GM23338 (cell line): ENCODE results near the gene COL18A1. TPM values are rescaled to one million over a fixed set of nuclear protein-coding genes. Genes with fewer than 3 reads are reported as not detected.

Source experiments
- ATAC-seq: fragments of 200-7000 bp; cut with Tn5 transposase; 3 replicates; pipeline ENCODE4 v1.9.1; 2020
- DNase-seq: peaks from one replicate; pipeline ENCODE4 v3.0.0-alpha.2; 2015; ENCODE audit warnings: low spot score
- H2AFZ ChIP-seq: fragments of 200-600 bp; sonication (generic); 2 replicates; pipeline ENCODE4 v1.8.0; 2016; ENCODE audit warnings: antibody characterized with exemption, mild to moderate bottlenecking, moderate library complexity
- H3F3A ChIP-seq: fragments of 200-600 bp; sonication (generic); replicated peaks from 2 replicates; pipeline ENCODE4 v1.8.0; 2017; ENCODE audit warnings: antibody characterized with exemption, mixed run types, low read depth
- H3K27ac ChIP-seq: fragments of 200-600 bp; sonication (generic); 2 replicates; pipeline ENCODE4 v1.6.1; 2016; ENCODE audit warnings: low read depth
- H3K27me3 ChIP-seq: fragments of 200-600 bp; sonication (generic); 2 replicates; pipeline ENCODE4 v1.8.0; 2016; ENCODE audit warnings: mild to moderate bottlenecking, mixed run types, moderate library complexity; ENCODE audit not compliant: insufficient read depth
- H3K36me3 ChIP-seq: fragments of 200-600 bp; sonication (generic); 2 replicates; pipeline ENCODE4 v1.8.0; 2016; ENCODE audit warnings: mild to moderate bottlenecking; ENCODE audit not compliant: insufficient read depth
- H3K4me1 ChIP-seq: fragments of 200-600 bp; sonication (generic); 2 replicates; pipeline ENCODE4 v1.8.0; 2016; ENCODE audit warnings: mild to moderate bottlenecking, moderate library complexity; ENCODE audit not compliant: insufficient read depth
- H3K4me2 ChIP-seq: fragments of 200-600 bp; sonication (generic); 2 replicates; pipeline ENCODE4 v1.7.1; 2017; ENCODE audit warnings: mixed run types
- H3K4me3 ChIP-seq: fragments of 200-600 bp; sonication (generic); 2 replicates; pipeline ENCODE4 v1.6.1; 2016; ENCODE audit warnings: mixed run types
- H3K79me2 ChIP-seq: fragments of 200-600 bp; sonication (generic); replicated peaks from 2 replicates; pipeline ENCODE4 v1.8.0; 2017; ENCODE audit warnings: mild to moderate bottlenecking; ENCODE audit not compliant: insufficient read depth
- H3K9me2 ChIP-seq: fragments of 200-600 bp; sonication (generic); 2 replicates; pipeline ENCODE4 v1.8.0; 2017; ENCODE audit not compliant: insufficient read depth
- H4K20me1 ChIP-seq: fragments of 200-600 bp; sonication (generic); replicated peaks from 2 replicates; pipeline ENCODE4 v1.8.0; 2017; ENCODE audit warnings: mild to moderate bottlenecking; ENCODE audit not compliant: insufficient read depth
- H3K27ac Mint-ChIP-seq: 2 replicates; pipeline ENCODE4 v1.8.0; 2020; ENCODE audit warnings: inconsistent platforms, mild to moderate bottlenecking, moderate library complexity, mixed read lengths
- H3K27me3 Mint-ChIP-seq: 3 replicates; pipeline ENCODE4 v1.8.0; 2022; ENCODE audit warnings: low read depth, mild to moderate bottlenecking, moderate library complexity, mixed read lengths, inconsistent platforms; ENCODE audit not compliant: insufficient read depth, poor library complexity
- H3K36me3 Mint-ChIP-seq: 3 replicates; pipeline ENCODE4 v1.8.0; 2021; ENCODE audit warnings: low read depth, mild to moderate bottlenecking, inconsistent platforms, moderate library complexity, mixed read lengths
- H3K4me1 Mint-ChIP-seq: 3 replicates; pipeline ENCODE4 v1.8.0; 2020; ENCODE audit warnings: mild to moderate bottlenecking, inconsistent platforms, mixed read lengths
- H3K4me3 Mint-ChIP-seq: 3 replicates; pipeline ENCODE4 v1.8.0; 2021; ENCODE audit warnings: moderate library complexity, mild to moderate bottlenecking, inconsistent platforms, mixed read lengths
- H3K9me3 Mint-ChIP-seq: 3 replicates; pipeline ENCODE4 v1.8.0; 2020; ENCODE audit warnings: moderate library complexity, mild to moderate bottlenecking, inconsistent platforms, mixed read lengths
- CREB1 ChIP-seq: fragments of 250-450 bp; sonication (Bioruptor Pico); IDR thresholded peaks from 2 replicates; pipeline ENCODE4 v1.5.0; 2020; ENCODE audit warnings: low read depth, mild to moderate bottlenecking, moderate library complexity
- CTCF ChIP-seq, 2 experiments: fragments of 200-600 bp in 1 of 2; sonication (generic) in 1 of 2; conservative IDR thresholded peaks; 2 replicates each; pipeline versions ENCODE4 v1.5.1 to v1.6.1; 2016 to 2017; ENCODE audit warnings: antibody characterized with exemption in 2 of 2, low read depth in 2 of 2, mild to moderate bottlenecking in 2 of 2, moderate library complexity in 1 of 2
- EZH2 ChIP-seq: fragments of 200-600 bp; sonication (generic); IDR thresholded peaks from one replicate; pipeline ENCODE4 v1.8.0; 2017; ENCODE audit warnings: antibody characterized with exemption, mild to moderate bottlenecking, low read depth; ENCODE audit not compliant: unreplicated experiment
- EZH2phosphoT487 ChIP-seq: fragments of 200-600 bp; sonication (generic); IDR thresholded peaks from one replicate; pipeline ENCODE4 v1.8.1; 2018; ENCODE audit warnings: antibody characterized with exemption; ENCODE audit not compliant: unreplicated experiment
- JUNB ChIP-seq: IDR thresholded peaks from one replicate; pipeline ENCODE4 v1.6.1; 2016; ENCODE audit warnings: antibody characterized with exemption; ENCODE audit not compliant: unreplicated experiment
- NANOG ChIP-seq: IDR thresholded peaks from 2 replicates; pipeline ENCODE4 v1.6.1; 2016; ENCODE audit warnings: antibody characterized with exemption, borderline replicate concordance
- POLR2AphosphoS5 ChIP-seq: IDR thresholded peaks from 2 replicates; pipeline ENCODE4 v1.6.1; 2016; ENCODE audit warnings: antibody characterized with exemption, low read depth
- STAT1 ChIP-seq: IDR thresholded peaks from one replicate; pipeline ENCODE4 v1.6.1; 2016; ENCODE audit warnings: antibody characterized with exemption; ENCODE audit not compliant: unreplicated experiment
- ZNF114 ChIP-seq: fragments of 250-450 bp; sonication (Bioruptor Pico); IDR thresholded peaks from 2 replicates; pipeline ENCODE4 v1.5.0; 2020; ENCODE audit warnings: mild to moderate bottlenecking, moderate library complexity
- ZNF331 ChIP-seq: fragments of 250-450 bp; sonication (Bioruptor Pico); IDR thresholded peaks from 2 replicates; pipeline ENCODE4 v1.5.0; 2020; ENCODE audit warnings: low read depth, mild to moderate bottlenecking, moderate library complexity
- ZNF462 ChIP-seq: fragments of 250-450 bp; sonication (Bioruptor Pico); IDR thresholded peaks from 2 replicates; pipeline ENCODE4 v1.5.0; 2020; ENCODE audit warnings: mild to moderate bottlenecking, moderate library complexity
- polyA plus RNA-seq: library from polyadenylated mRNA; unstranded; fragments of >200 nt; fragmentation: Nextera tagmentation; extraction: Ambion mirVana; gene quantifications from 2 replicates; pipeline ENCODE4 v1.2.1, GENCODE V29; 2016
- total RNA-seq: library from RNA; depleted of rRNA; stranded (reverse); fragments of >200 nt; shearing (Covaris generic); gene quantifications from 2 replicates; pipeline ENCODE4 v1.2.3, GENCODE V29; 2014
- TF ChIP-seq, protein P1 (sequence below): IDR thresholded peaks from 2 replicates; pipeline ENCODE4 v1.6.1; 2016; ENCODE audit warnings: antibody characterized with exemption
- TF ChIP-seq, protein P2 (sequence below): IDR thresholded peaks from one replicate; pipeline ENCODE4 v1.6.1; 2018; ENCODE audit warnings: antibody characterized with exemption; ENCODE audit not compliant: unreplicated experiment

COL18A1 gene
- total and polyA plus RNA-seq, 2 experiments from 2014 or later = 38.4 to 430 TPM

DNA sequence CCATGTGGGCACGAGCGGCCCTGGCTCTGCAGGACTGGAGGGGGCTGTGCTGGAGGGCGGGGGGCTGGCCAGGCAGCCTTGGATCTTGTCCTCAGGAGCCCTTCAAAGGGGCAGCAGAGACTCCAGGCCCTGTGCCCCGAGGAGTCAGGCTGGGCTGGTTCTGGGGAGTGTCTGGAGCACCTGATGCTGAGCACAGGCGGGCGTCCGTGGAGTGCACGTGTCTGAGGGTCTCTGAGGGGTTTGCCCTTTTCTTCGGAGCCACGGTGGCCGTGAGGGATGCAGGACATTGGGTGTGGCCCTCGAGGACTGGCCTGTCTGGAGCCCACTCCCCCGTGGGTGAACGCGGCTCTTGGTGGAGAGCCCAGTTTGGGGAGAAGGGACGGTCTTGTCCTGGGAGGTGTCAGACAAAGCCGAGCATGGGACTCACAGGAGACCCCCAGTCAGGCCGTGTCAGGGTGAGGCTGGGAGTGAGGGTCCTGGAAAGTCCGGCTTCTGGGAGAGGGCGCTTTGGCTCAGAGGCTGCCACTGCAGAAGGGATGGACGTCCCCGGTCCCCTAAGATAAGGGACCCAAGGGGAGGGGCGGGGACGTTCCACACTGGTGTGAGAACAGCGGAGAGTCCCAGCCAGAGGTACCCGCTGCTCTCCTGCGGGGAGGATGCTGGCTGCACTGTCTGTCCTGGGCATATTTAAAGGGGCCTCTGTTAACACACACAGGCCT lies 60.8 kb downstream of the COL18A1 start:
- no peaks in the 10 kb centered on the region for H3K27me3 ChIP-seq
- DNase-seq = no peak
- H3K36me3 ChIP-seq = no peaks in the 10 kb centered on the region; the same call in 1 of the 2 replicates
- H3K4me1 Mint-ChIP-seq = peaks cover 10% of the 10 kb centered on the region; the same call in 1 of the 3 replicates
- no peak overlapping the region for H3K4me2 ChIP-seq
- peaks cover 51% of the 10 kb centered on the region for H3K36me3 Mint-ChIP-seq
- peaks cover 22% of the 10 kb centered on the region for H3K27me3 Mint-ChIP-seq
- no peak overlapping the region for H2AFZ ChIP-seq
- H3K9me2 ChIP-seq = no peaks in the 10 kb centered on the region
- ATAC-seq = no peak; the same call in 2 of the 3 replicates
- peaks cover 24% of the 10 kb centered on the region for H4K20me1 ChIP-seq
- no peak overlapping the region for H3K27ac Mint-ChIP-seq
- no peak overlapping the region for H3K4me3 Mint-ChIP-seq
- H3K4me1 ChIP-seq = peaks cover 7% of the 10 kb centered on the region; the same call in 1 of the 2 replicates
- TF ChIP-seq NANOG = no peak
- TF ChIP-seq ZNF114 (CRISPR knock-in tag) = no peak
- no peak for TF ChIP-seq POLR2AphosphoS5
- TF ChIP-seq, protein P1, sequence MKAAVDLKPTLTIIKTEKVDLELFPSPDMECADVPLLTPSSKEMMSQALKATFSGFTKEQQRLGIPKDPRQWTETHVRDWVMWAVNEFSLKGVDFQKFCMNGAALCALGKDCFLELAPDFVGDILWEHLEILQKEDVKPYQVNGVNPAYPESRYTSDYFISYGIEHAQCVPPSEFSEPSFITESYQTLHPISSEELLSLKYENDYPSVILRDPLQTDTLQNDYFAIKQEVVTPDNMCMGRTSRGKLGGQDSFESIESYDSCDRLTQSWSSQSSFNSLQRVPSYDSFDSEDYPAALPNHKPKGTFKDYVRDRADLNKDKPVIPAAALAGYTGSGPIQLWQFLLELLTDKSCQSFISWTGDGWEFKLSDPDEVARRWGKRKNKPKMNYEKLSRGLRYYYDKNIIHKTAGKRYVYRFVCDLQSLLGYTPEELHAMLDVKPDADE = no peak
- no peak for TF ChIP-seq CTCF (conservative IDR thresholded peaks at IDR 0.05; ENCODE audit: low read depth in 2 of 2)
- TF ChIP-seq STAT1 = no peak
- no peak for TF ChIP-seq ZNF462 (CRISPR knock-in tag)
- TF ChIP-seq, protein P2, sequence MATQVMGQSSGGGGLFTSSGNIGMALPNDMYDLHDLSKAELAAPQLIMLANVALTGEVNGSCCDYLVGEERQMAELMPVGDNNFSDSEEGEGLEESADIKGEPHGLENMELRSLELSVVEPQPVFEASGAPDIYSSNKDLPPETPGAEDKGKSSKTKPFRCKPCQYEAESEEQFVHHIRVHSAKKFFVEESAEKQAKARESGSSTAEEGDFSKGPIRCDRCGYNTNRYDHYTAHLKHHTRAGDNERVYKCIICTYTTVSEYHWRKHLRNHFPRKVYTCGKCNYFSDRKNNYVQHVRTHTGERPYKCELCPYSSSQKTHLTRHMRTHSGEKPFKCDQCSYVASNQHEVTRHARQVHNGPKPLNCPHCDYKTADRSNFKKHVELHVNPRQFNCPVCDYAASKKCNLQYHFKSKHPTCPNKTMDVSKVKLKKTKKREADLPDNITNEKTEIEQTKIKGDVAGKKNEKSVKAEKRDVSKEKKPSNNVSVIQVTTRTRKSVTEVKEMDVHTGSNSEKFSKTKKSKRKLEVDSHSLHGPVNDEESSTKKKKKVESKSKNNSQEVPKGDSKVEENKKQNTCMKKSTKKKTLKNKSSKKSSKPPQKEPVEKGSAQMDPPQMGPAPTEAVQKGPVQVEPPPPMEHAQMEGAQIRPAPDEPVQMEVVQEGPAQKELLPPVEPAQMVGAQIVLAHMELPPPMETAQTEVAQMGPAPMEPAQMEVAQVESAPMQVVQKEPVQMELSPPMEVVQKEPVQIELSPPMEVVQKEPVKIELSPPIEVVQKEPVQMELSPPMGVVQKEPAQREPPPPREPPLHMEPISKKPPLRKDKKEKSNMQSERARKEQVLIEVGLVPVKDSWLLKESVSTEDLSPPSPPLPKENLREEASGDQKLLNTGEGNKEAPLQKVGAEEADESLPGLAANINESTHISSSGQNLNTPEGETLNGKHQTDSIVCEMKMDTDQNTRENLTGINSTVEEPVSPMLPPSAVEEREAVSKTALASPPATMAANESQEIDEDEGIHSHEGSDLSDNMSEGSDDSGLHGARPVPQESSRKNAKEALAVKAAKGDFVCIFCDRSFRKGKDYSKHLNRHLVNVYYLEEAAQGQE = no peak
- no peak for TF ChIP-seq EZH2
- TF ChIP-seq CREB1 (CRISPR knock-in tag) = no peak
- no peak for TF ChIP-seq ZNF331 (CRISPR knock-in tag)
- TF ChIP-seq JUNB = no peak
- TF ChIP-seq EZH2phosphoT487 = no peak
- no peak overlapping the region for H3K27ac ChIP-seq
- peaks cover 85% of the 10 kb centered on the region for H3K79me2 ChIP-seq
- peaks cover 8% of the 10 kb centered on the region for H3K9me3 Mint-ChIP-seq
- H3K4me3 ChIP-seq = no peak overlapping the region
- 0 out of 2 replicates have a peak, but pooled peaks cover 7% of the 10 kb centered on the region for H3F3A ChIP-seq
